Measurements from ENCODE around the gene IL22RA2.

DNA sequence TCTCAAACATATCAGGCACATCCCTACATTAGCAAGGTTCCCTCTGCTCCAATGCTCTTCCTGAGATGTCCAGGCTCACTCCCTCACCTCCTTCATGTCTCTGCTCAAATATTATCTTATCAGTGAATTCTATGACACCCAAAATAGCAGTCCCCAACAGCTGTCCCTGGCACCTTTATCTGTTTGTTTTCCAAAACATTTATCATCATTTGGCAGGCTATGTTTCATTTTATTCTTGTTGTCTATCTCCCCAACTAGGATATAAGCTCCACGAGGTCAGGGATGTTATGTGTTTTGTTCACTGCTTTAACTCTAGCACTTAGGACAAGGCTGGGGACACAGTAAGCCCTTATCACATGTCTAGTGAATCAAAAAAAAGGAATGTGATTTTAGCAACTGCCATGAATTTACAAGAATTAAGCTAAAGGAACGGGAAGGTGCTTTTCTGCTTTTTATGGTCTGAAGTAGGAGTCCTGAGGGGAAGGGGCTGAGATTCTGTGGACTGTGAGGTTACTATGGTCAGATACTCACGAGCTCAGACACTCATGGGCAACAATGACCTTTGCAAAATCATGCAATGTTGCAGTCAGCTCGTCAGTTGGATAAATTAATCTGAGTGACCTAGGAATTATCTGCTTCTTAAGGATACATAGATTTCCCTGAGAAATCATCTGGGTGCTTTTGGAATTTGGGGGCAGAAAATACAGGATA lies 1.9 kb upstream of the IL22RA2 start:
- TF ChIP-seq, protein P1, sequence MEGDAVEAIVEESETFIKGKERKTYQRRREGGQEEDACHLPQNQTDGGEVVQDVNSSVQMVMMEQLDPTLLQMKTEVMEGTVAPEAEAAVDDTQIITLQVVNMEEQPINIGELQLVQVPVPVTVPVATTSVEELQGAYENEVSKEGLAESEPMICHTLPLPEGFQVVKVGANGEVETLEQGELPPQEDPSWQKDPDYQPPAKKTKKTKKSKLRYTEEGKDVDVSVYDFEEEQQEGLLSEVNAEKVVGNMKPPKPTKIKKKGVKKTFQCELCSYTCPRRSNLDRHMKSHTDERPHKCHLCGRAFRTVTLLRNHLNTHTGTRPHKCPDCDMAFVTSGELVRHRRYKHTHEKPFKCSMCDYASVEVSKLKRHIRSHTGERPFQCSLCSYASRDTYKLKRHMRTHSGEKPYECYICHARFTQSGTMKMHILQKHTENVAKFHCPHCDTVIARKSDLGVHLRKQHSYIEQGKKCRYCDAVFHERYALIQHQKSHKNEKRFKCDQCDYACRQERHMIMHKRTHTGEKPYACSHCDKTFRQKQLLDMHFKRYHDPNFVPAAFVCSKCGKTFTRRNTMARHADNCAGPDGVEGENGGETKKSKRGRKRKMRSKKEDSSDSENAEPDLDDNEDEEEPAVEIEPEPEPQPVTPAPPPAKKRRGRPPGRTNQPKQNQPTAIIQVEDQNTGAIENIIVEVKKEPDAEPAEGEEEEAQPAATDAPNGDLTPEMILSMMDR (IDR thresholded peaks at IDR 0.05; ENCODE audit: insufficient read depth, low read depth, low read length): no peak
- no peak for TF ChIP-seq EZH2 (IDR thresholded peaks at IDR 0.05; ENCODE audit: insufficient read depth, low read length)

Measured in astrocyte (in vitro differentiated cells and primary cell).